Measurements from ENCODE around the gene KCNIP4.
A peak's percentile ranks its signal among the peaks of the same experiment; 100 is the strongest.

KCNIP4 gene

DNA sequence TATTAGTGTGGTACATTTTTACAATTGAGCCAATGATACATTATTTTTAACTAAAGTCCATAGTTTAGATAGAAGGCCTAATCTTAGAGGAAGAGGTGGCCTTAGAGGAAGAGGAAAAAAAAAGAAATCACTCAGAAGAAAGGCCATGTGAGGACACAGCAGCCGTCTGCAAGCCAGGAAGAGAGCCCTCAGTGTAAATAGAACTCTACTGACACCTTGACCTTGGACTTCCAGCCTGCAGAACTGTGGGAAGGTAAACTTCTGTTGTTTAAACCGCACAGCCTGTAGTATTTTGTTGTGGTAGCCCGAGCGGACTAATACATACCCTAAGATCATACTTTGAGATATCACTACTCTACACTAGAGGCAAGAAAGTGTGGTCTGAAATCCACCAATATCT, 5.1 kb upstream of the KCNIP4 start:
- H3K4me3 Mint-ChIP-seq: no peak overlapping the region
- peaks cover 7% of the 10 kb centered on the region in 2 donors for H3K9me3 Mint-ChIP-seq
- H3K27me3 Mint-ChIP-seq: peaks cover 6 to 12% of the 10 kb centered on the region in 2 donors
- no peaks in the 10 kb centered on the region for H3K36me3 Mint-ChIP-seq
- H3K4me1 Mint-ChIP-seq: no peaks in the 10 kb centered on the region
- no peak for DNase-seq
- no peak overlapping the region for H3K27ac Mint-ChIP-seq
- no peak for ATAC-seq (replicated peaks)

- Mint-ChIP-seq H3K36me3 (peaks cover 0 to 2% of the 10 kb centered on the region in 2 donors), H3K27me3 (peaks cover 15 to 21% of the 10 kb centered on the region in 2 donors)
Observed at GRCh38 chr4:21952549-21952948, 4.0 kb upstream of the KCNIP4 start.

DNA sequence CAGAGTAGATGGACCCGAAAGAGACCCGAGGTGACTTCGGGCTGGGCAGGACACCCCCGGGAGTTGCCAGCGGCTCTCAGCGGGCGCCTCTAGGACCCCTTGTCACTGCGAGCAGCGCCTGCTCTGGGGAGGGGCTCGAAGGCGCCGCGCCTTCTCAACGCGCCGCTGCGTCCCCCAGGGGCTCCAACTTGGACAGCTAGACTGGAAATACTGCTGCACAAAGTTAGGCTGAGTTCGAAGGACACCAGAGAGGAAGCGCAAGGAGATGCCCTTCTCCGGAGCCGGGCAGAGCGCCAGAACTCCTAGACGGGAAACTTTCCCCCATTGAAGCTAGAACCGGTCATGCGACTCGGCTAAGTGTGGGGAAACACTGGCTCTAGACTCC, 493 bp upstream of the KCNIP4 start:
- Mint-ChIP-seq H3K36me3 (peaks cover 0 to 2% of the 10 kb centered on the region in 2 donors), H3K27ac (no peak overlapping the region), H3K9me3 (peaks cover 3% of the 10 kb centered on the region in 2 donors), H3K4me3 (no peak overlapping the region), H3K4me1 (peaks cover 3 to 5% of the 10 kb centered on the region in 2 donors), H3K27me3 (peaks cover 26 to 39% of the 10 kb centered on the region in 2 donors)
- DNase-seq (no peak), ATAC-seq (replicated peaks) (no peak)

More at GRCh38 chr4:21952549-21952948, 4.0 kb upstream of the KCNIP4 start:
- no peak overlapping the region for H3K27ac Mint-ChIP-seq
- DNase-seq: no peak
- peaks cover 3 to 5% of the 10 kb centered on the region in 2 donors for H3K9me3 Mint-ChIP-seq
- ATAC-seq (replicated peaks): peak in 1 of 2 donors; percentile 39
- H3K4me1 Mint-ChIP-seq: peaks cover 3 to 4% of the 10 kb centered on the region in 2 donors
- H3K4me3 Mint-ChIP-seq: no peak overlapping the region

DNA sequence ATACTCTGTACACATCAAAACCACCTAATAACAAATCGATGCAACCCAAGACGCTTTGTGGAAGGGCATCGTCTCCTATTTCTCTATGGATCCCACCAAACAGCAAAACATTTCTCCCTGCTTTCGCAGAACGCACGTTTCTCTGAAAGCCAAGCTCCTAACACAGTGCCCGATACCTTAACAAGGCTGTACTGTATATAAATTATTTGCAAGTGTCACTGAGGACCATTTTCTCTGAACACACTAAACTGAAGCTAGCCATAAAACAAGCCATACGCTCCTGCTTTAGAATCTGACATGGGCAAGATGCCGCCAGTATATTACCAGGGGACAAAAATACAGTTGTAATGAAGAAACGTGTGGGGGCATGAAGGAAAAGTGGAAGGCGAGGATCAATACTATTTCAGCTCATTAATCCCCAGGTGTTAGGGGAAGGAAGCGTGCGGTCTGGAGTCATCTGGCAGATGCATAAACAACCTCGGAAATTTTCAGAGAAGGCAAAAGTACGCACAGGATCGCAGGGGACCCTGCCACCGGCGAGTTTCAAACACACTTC, 703 bp downstream of the KCNIP4 start:
- DNase-seq: no peak
- Mint-ChIP-seq H3K4me3 (no peak overlapping the region), H3K36me3 (peaks cover 0 to 2% of the 10 kb centered on the region in 2 donors), H3K27ac (no peak overlapping the region), H3K9me3 (peaks cover 5 to 8% of the 10 kb centered on the region in 2 donors), H3K27me3 (peaks cover 26 to 42% of the 10 kb centered on the region in 2 donors), H3K4me1 (peaks cover 3 to 5% of the 10 kb centered on the region in 2 donors)
- no peak for ATAC-seq (replicated peaks)

DNA sequence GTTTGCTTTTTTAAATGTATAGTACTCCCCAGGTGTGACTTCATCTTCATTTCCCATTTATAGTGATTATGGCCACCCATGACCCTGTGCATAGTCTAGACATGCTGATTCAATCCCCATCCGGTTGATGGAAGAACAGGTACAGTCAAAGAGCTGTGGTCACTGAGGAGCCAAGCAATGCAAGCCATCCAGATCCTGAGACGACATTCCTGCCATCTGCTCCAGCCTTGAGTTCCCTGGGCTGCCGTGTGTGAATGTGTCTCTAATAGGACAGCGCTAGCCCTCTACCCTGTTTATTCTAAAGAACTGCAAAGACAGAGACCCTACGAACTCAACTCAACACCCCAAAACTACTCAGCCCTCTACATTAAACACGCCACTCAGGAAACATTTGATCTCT, 1.7 kb downstream of the KCNIP4 start:
- peaks cover 3 to 5% of the 10 kb centered on the region in 2 donors for H3K4me1 Mint-ChIP-seq
- no peak overlapping the region for H3K27ac Mint-ChIP-seq
- DNase-seq (no peak), ATAC-seq (replicated peaks) (no peak)
- no peak overlapping the region for H3K4me3 Mint-ChIP-seq
- peaks cover 26 to 42% of the 10 kb centered on the region in 2 donors for H3K27me3 Mint-ChIP-seq
- peaks cover 0 to 2% of the 10 kb centered on the region in 2 donors for H3K36me3 Mint-ChIP-seq
- peaks cover 4 to 8% of the 10 kb centered on the region in 2 donors for H3K9me3 Mint-ChIP-seq

- Mint-ChIP-seq H3K27ac (no peak overlapping the region), H3K9me3 (peaks cover 0 to 2% of the 10 kb centered on the region in 2 donors), H3K36me3 (no peaks in the 10 kb centered on the region), H3K4me1 (no peaks in the 10 kb centered on the region), H3K27me3 (no peaks in the 10 kb centered on the region), H3K4me3 (no peak overlapping the region)
- ATAC-seq (replicated peaks): no peak
- DNase-seq: no peak
Observed at GRCh38 chr4:21921526-21922180, 26.9 kb downstream of the KCNIP4 start.

DNA sequence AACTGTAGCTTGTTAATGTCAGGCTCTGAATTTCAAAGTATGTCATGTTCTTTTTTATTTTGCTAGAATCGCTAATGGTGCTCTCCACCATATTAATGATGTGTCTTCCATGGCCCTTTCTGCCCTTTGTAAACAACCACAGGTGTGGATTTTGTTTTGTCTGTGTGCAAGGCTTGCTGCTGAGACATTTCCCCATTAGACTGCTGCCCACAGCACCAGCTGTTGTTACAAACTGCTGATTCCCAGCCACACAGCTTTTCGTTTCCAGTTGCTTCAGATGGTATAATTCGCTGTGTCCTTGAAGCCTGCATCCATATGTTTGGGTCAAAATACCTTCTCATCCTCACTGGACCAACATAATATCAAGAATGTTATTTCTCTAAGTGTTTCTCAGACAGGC, 32.8 kb downstream of the KCNIP4 start:
- no peaks in the 10 kb centered on the region for H3K4me1 Mint-ChIP-seq
- H3K9me3 Mint-ChIP-seq: no peaks in the 10 kb centered on the region
- DNase-seq (no peak), ATAC-seq (replicated peaks) (no peak)
- no peaks in the 10 kb centered on the region for H3K27me3 Mint-ChIP-seq
- H3K4me3 Mint-ChIP-seq: no peak overlapping the region
- no peaks in the 10 kb centered on the region for H3K36me3 Mint-ChIP-seq
- H3K27ac Mint-ChIP-seq: no peak overlapping the region

- no peak overlapping the region for H3K27ac Mint-ChIP-seq
- H3K4me1 Mint-ChIP-seq: no peaks in the 10 kb centered on the region
- H3K27me3 Mint-ChIP-seq: no peaks in the 10 kb centered on the region
- no peak for DNase-seq
- no peaks in the 10 kb centered on the region for H3K36me3 Mint-ChIP-seq
- H3K4me3 Mint-ChIP-seq: no peak overlapping the region
- H3K9me3 Mint-ChIP-seq: peaks cover 10 to 13% of the 10 kb centered on the region in 2 donors
- no peak for ATAC-seq (replicated peaks)
Observed at GRCh38 chr4:21901831-21902230, 46.7 kb downstream of the KCNIP4 start.

GRCh38 chr4:21901281-21901680, 47.3 kb downstream of the KCNIP4 start:
- H3K27me3 Mint-ChIP-seq: no peaks in the 10 kb centered on the region
- no peak for ATAC-seq (replicated peaks)
- no peaks in the 10 kb centered on the region for H3K4me1 Mint-ChIP-seq
- no peak for DNase-seq
- H3K27ac Mint-ChIP-seq: no peak overlapping the region
- H3K9me3 Mint-ChIP-seq: peaks cover 10 to 14% of the 10 kb centered on the region in 2 donors
- H3K4me3 Mint-ChIP-seq: no peak overlapping the region
- H3K36me3 Mint-ChIP-seq: no peaks in the 10 kb centered on the region

- H3K27ac Mint-ChIP-seq: no peak overlapping the region
- H3K36me3 Mint-ChIP-seq: no peaks in the 10 kb centered on the region
- peaks cover 11 to 17% of the 10 kb centered on the region in 2 donors for H3K9me3 Mint-ChIP-seq
- ATAC-seq (replicated peaks): no peak
- no peaks in the 10 kb centered on the region for H3K4me1 Mint-ChIP-seq
- DNase-seq: no peak
- no peaks in the 10 kb centered on the region for H3K27me3 Mint-ChIP-seq
- H3K4me3 Mint-ChIP-seq: no peak overlapping the region
Observed at GRCh38 chr4:21900211-21900610, 48.4 kb downstream of the KCNIP4 start.

GRCh38 chr4:21898101-21898500, 50.5 kb downstream of the KCNIP4 start:
- no peak for ATAC-seq (replicated peaks)
- Mint-ChIP-seq H3K27ac (no peak overlapping the region), H3K4me1 (no peaks in the 10 kb centered on the region)

DNA sequence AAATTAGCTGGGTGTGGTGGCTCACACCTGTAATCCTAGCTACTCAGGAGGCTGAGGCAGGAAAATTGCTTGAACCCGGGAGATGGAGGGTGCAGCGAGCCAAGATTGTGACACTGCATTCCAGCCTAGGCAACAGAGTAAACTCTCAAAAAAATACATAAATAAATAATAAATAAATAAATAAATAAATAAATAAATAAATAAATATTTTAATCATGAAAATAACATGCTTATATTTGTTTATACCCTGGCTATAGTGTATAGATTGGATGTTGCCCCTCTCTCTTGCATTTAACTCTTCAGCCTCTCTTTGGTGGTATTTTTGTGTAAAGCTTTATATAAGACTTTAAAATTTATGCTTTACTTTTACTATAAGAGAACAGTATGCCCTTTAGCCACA, 51.8 kb downstream of the KCNIP4 start:
- Mint-ChIP-seq H3K36me3 (no peaks in the 10 kb centered on the region), H3K4me3 (no peak overlapping the region), H3K9me3 (peaks cover 10 to 17% of the 10 kb centered on the region in 2 donors), H3K4me1 (no peaks in the 10 kb centered on the region), H3K27me3 (no peaks in the 10 kb centered on the region), H3K27ac (no peak overlapping the region)
- ATAC-seq (replicated peaks): no peak
- no peak for DNase-seq

More at GRCh38 chr4:21898101-21898500, 50.5 kb downstream of the KCNIP4 start:
- DNase-seq: no peak
- no peak overlapping the region for H3K4me3 Mint-ChIP-seq
- no peaks in the 10 kb centered on the region for H3K36me3 Mint-ChIP-seq
- H3K9me3 Mint-ChIP-seq: peaks cover 11 to 17% of the 10 kb centered on the region in 2 donors
- no peaks in the 10 kb centered on the region for H3K27me3 Mint-ChIP-seq

GRCh38 chr4:21893136-21893535, 55.4 kb downstream of the KCNIP4 start:
- DNase-seq (no peak), ATAC-seq (replicated peaks) (no peak)
- Mint-ChIP-seq H3K9me3 (peaks cover 7 to 11% of the 10 kb centered on the region in 2 donors), H3K4me1 (no peaks in the 10 kb centered on the region), H3K4me3 (no peak overlapping the region), H3K36me3 (no peaks in the 10 kb centered on the region), H3K27ac (no peak overlapping the region), H3K27me3 (no peaks in the 10 kb centered on the region)

DNA sequence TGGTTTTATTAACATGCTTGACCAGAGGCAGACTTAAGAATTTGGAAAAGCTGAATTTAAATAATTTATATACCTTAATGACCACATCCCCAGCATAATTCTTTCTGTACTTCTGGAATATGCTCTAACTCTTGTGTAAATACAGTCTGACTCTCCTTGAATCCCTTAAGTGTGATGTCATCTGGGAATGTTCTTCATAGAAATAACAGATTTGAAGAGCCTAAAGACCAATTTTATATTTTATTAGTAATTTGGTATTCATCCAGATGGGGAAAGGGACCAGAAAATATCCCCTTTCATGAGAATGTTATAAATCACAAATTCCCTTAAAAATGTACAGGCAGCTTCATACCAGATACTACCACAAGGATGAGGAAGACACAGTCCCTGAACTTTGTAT, 58.3 kb downstream of the KCNIP4 start:
- H3K9me3 Mint-ChIP-seq: peaks cover 2 to 4% of the 10 kb centered on the region in 2 donors

More for the DNA sequence above, 58.3 kb downstream of the KCNIP4 start:
- Mint-ChIP-seq H3K36me3 (no peaks in the 10 kb centered on the region), H3K4me1 (no peaks in the 10 kb centered on the region), H3K27me3 (no peaks in the 10 kb centered on the region), H3K4me3 (no peak overlapping the region), H3K27ac (no peak overlapping the region)
- no peak for DNase-seq
- ATAC-seq (replicated peaks): no peak
